ENCODE measurements around the gene GDNF. TPM values are rescaled to one million over a fixed set of nuclear protein-coding genes. Genes with fewer than 3 reads are reported as not detected.

The GDNF gene
- polyA plus RNA-seq, 3 donors: 0.01 TPM; not detected in 2

DNA sequence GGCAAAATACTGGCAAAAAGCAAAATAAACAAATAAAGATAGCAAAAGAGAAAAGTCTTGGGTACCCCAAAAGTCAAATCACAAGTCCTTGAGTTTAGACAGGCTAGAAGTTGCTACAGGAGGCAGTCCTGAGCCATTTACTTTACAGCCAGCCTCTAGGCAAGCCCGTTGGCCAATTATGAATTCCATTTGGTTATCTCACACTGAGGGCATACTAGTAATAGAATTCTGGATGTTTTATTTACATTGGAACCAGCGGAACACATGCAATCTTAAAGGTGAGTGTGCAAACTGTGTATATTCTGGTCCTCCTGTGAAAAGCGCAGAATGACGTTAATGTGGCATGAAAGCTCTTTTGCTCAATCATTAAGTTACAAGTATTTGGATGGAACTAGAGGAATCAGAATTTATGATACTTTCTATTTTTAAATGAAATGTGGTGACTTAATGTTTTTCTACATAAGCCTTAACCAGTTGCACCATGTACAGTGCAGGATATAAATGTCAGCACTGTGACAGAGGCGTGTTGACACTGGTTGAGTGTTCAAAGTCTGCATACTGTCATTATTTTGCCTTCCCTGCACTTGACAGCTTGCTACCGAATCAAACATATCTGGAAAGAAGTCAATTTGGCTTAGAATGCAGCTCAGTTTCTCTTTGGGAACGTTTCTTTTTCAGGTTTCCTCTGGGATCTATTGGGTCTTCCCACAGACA is 7.9 kb downstream of the GDNF start:
- no peak overlapping the region for H3K27ac ChIP-seq (ENCODE audit: low read depth, low read length)
- WGBS, 3 donors: 52 to 71% (median 68%) methylated on average over 7 of the region's 7 CpGs

DNA sequence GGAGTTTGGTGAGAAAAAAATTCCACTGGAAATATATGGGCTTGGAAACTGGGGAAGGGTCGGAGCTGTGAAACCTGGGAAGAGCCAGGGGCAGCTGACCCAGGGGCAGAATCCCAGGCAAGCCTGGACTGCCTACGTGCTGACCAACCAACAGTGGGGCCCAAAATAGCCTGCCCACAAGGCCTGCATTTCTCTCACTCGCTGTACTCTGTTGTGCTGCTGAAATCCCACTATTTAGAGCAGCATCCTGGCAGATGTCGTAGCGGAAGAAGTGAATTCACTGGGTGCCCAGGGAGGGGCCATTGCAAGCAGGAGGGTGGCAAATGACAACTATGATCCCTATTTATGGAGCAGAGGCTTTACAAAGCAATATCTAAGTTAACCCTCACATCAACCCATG is 9.5 kb downstream of the GDNF start:
- H3K27ac ChIP-seq (ENCODE audit: low read depth, low read length): no peak overlapping the region
- 82 to 85% (median 83%) methylated on average over 5 of the region's 5 CpGs for WGBS, 3 donors

DNA sequence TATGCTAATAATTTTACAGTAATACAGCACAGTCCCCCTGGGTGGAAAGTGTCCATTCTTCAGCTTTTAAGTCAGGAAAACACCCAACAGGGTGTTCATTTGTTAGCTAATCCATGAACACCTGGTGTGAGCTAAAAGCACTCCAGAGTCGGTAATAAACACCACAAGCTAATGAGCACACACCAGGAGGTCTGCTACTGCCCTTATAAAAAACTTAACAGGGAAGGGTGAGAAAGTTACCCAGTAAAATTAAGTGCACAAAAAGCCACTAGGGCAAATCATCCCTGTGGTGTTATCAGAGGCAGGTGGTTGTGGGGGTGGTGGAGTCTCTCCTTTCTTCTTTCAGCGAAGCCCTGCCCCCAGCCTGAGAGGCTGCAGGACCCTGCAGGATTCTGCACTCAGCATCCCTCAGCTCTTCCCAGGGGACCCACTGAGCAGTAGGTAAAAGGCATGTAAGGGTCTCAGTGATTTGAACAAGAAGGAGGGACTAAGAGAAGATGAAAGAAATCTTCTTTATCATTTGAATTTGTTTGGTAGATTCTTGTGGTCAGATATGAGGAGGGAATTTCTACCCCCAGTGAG is 14.4 kb downstream of the GDNF start:
- H3K27ac ChIP-seq (ENCODE audit: low read depth, low read length): no peak overlapping the region
- WGBS, 3 donors: 33 to 61% (median 56%) methylated on average over 2 of the region's 2 CpGs

- H3K27ac ChIP-seq (ENCODE audit: low read depth, low read length): no peak overlapping the region
- WGBS, 3 donors: 73 to 74% (median 74%) methylated on average over 11 of the region's 11 CpGs
Observed at GRCh38 chr5:37823433-37824152, 16.2 kb downstream of the GDNF start.

DNA sequence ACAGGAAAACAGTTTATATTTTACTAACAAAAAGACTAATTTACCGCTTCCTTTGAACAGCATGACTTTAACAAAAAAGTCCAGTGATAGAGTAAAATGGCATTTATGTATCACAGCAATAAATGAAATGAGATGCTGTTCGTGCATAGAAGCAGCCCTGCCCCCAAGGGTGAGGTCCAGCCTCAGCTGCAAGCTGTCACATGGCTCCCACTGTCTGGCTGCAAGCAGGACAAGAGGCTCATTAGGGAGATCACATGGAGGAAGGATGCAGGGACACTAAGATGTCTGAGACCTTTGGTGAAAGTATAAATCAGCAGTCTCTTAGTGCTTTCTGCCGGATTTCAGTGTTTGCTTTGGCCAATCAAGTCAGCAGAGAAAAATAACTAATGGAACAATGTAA is 23.0 kb downstream of the GDNF start:
- no peak overlapping the region for H3K27ac ChIP-seq (ENCODE audit: low read depth, low read length)
- 54 to 62% (median 57%) methylated on average over 3 of the region's 3 CpGs for WGBS, 3 donors

- H3K27ac ChIP-seq (ENCODE audit: low read depth, low read length): no peak overlapping the region
- WGBS, 3 donors: 81 to 94% (median 93%) methylated on average over 3 of the region's 3 CpGs
Observed at GRCh38 chr5:37816331-37816730, 23.5 kb downstream of the GDNF start.

GRCh38 chr5:37815913-37816312 is 23.9 kb downstream of the GDNF start:
- no peak overlapping the region for H3K27ac ChIP-seq (ENCODE audit: low read depth, low read length)
- WGBS, 3 donors: 80 to 87% (median 81%) methylated on average over 7 of the region's 7 CpGs

DNA sequence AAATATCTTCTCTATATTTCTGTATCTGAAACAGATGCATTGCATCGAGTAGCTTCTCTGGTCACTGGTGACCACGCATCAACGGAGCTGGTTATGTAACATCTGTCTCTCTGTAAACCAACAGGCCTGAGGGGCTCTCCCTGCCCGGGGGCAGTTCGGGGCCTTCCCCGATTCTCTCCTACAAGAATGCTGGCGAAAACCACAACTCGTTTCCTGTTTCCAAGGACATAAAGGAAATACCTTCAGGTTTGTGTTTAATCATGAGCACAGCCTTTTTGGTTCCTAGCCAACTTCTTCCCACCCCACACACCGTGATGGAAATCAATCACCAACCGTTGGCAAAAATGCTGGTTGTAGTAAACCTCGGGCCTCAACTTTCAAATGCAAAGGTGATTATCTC is 25.1 kb downstream of the GDNF start:
- 36 to 54% (median 44%) methylated on average over 11 of the region's 11 CpGs for WGBS, 3 donors
- H3K27ac ChIP-seq (ENCODE audit: low read depth, low read length): no peak overlapping the region

DNA sequence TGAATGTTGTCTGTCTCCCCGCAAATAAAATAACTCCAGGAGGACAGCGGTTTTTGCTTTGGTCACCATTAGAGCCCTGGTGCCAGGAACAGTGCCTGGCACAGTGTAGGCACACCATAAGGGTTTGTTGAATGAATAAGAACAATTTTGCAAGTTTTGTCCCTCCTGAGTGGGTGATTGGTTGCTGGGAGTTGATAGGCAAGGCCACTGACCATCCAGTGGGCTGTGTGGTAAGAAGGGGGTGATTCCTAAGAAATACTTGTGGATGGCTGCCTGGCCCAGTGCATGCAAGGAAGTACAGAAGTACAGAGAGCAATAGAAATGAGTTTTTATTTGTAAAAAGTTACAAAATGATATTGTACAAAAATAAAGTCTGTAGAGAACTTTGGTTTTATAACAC is 27.5 kb downstream of the GDNF start:
- no peak overlapping the region for H3K27ac ChIP-seq (ENCODE audit: low read depth, low read length)
- 96 to 97% (median 97%) methylated on average over 2 of the region's 2 CpGs for WGBS, 3 donors

- H3K27ac ChIP-seq (ENCODE audit: low read depth, low read length): no peak overlapping the region
- WGBS, 3 donors: 84 to 91% (median 91%) methylated on average over 10 of the region's 10 CpGs
Observed at GRCh38 chr5:37811866-37812265, 28.0 kb downstream of the GDNF start.

DNA sequence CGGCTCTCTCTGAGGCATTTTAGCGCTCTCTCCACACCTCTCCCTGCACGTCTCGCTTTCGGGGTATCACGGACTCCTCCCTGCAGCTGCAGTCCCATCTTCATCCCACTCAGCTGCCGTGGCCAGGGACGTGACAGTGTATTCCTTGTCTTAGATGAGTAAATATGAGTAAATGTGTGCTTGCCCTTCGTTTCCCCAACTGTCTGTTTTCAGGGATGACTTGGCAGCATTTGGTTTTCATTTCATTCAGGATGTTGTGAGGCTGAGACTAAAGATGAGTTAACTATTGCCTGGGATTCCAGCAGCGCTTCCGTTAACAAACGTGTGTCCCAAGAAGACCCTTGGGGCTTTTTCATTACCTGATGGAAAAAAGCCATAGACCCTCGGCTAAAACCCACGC is 29.5 kb downstream of the GDNF start:
- 65 to 70% (median 68%) methylated on average over 14 of the region's 14 CpGs for WGBS, 3 donors
- H3K27ac ChIP-seq (ENCODE audit: low read depth, low read length): no peak overlapping the region

GRCh38 chr5:37808945-37809344 is 30.9 kb downstream of the GDNF start:
- WGBS, 3 donors: 58 to 86% (median 78%) methylated on average over 5 of the region's 5 CpGs
- no peak overlapping the region for H3K27ac ChIP-seq (ENCODE audit: low read depth, low read length)

GRCh38 chr5:37807621-37808301 is 32.1 kb downstream of the GDNF start:
- H3K27ac ChIP-seq (ENCODE audit: low read depth, low read length): no peak overlapping the region
- 79 to 87% (median 87%) methylated on average over 6 to 7 of the region's 7 CpGs for WGBS, 3 donors

DNA sequence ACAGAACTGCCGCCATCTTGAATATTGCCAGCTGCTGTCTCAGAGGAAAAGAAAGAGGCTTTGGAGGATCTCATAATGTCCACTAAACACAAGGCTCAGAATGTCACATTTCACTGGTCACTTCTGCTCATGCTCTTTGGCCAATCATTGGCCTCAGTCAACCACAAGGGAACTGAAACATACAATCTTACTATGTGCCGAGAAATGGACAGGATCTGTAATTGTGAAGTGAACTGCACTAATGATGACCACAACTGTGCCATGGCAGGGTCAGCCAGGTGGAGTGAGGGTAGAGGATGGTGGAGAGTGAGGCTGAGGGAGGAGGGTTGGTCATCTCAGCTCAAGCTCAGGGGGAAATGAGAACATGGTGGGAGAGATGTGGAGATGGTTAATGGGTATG is 32.8 kb downstream of the GDNF start:
- 91 to 100% (median 91%) methylated on average over 2 of the region's 2 CpGs for WGBS, 3 donors

DNA sequence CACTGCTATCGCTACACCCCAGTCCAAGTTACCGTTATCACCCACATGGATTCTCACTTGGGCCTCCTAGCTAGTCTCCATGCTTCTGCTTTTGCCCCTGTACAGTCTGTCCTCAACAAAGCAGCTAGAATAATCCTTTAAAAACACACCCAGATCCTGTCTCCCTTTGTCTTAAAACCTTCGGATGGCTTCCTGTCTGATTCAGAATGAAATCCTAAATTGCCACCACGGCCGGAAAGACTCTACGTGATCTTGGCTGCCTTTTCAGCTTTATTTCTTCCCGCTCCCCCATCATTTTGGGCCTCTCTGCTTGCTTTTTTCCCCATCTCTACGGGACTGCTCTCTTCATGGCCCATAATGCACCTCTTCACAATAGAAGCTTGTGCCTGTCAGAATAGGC is 33.4 kb downstream of the GDNF start:
- no peak overlapping the region for H3K27ac ChIP-seq (ENCODE audit: low read depth, low read length)
- WGBS, 3 donors: 72 to 83% (median 75%) methylated on average over 8 of the region's 8 CpGs

More for the DNA sequence above, 32.8 kb downstream of the GDNF start:
- H3K27ac ChIP-seq (ENCODE audit: low read depth, low read length): no peak overlapping the region

DNA sequence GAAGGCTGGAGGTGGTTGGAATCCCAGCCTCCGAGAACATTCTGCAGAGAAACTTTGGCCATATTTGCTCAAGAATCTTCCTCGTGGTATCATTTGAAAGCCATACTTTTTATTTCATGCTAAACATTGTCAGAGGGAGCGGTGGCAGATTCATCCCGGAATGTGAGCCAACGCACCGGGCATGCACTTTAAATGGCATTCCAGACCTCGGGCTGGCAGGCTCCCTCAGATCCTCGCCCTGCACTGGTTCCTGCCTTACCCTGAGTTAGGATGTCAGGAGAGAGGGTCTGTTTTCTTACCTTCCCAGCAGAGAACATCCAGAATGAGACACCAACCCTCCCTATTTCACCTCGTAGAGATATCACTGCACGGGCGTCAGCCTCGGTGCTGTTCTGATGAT is 33.8 kb downstream of the GDNF start:
- H3K27ac ChIP-seq (ENCODE audit: low read depth, low read length): no peak overlapping the region
- 81 to 91% (median 89%) methylated on average over 12 of the region's 12 CpGs for WGBS, 3 donors

- no peak overlapping the region for H3K27ac ChIP-seq (ENCODE audit: low read depth, low read length)
- WGBS, 3 donors: 67 to 79% (median 69%) methylated on average over 2 of the region's 2 CpGs
Observed at GRCh38 chr5:37804401-37804800, 35.4 kb downstream of the GDNF start.

DNA sequence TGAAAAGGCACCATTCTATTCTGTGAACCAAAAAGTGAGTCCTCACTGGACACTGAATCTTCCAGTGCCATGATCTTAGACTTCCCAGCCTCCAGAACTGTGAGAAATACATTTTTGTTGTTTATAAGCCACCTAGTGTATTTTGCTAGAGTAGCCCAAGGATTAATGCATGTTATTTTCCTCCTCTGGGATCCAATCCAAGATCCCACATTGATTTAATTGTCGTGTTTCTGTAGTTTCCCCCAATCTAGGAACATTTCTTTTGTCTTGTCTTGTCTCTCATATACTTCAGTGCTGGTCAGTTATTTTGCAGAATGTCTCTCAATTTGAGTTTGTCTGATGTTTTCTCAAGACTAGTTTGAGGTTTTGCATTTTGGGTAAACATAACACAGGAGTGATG is 36.4 kb downstream of the GDNF start:
- H3K27ac ChIP-seq (ENCODE audit: low read depth, low read length): no peak overlapping the region
- 11 to 39% (median 14%) methylated on average over 1 of the region's 1 CpG for WGBS, 3 donors

GRCh38 chr5:37801521-37801920 is 38.3 kb downstream of the GDNF start:
- 56 to 88% (median 66%) methylated on average over 2 of the region's 2 CpGs for WGBS, 3 donors
- H3K27ac ChIP-seq (ENCODE audit: low read depth, low read length): no peak overlapping the region
